ENCODE measurements around the gene TEAD1.

- TF ChIP-seq, protein P1, sequence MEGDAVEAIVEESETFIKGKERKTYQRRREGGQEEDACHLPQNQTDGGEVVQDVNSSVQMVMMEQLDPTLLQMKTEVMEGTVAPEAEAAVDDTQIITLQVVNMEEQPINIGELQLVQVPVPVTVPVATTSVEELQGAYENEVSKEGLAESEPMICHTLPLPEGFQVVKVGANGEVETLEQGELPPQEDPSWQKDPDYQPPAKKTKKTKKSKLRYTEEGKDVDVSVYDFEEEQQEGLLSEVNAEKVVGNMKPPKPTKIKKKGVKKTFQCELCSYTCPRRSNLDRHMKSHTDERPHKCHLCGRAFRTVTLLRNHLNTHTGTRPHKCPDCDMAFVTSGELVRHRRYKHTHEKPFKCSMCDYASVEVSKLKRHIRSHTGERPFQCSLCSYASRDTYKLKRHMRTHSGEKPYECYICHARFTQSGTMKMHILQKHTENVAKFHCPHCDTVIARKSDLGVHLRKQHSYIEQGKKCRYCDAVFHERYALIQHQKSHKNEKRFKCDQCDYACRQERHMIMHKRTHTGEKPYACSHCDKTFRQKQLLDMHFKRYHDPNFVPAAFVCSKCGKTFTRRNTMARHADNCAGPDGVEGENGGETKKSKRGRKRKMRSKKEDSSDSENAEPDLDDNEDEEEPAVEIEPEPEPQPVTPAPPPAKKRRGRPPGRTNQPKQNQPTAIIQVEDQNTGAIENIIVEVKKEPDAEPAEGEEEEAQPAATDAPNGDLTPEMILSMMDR (IDR thresholded peaks at IDR 0.05 in 2 of 3, conservative IDR thresholded peaks at IDR 0.05 in 1 of 3; ENCODE audit: insufficient read depth in 2 of 3, low read depth in 1 of 3, low read length in 3 of 3) = no peak
- TF ChIP-seq EZH2 (IDR thresholded peaks at IDR 0.05; ENCODE audit: borderline replicate concordance, low read depth, low read length) = no peak
Observed at GRCh38 chr11:12777208-12777874, 103.1 kb downstream of the TEAD1 start.
